ENCODE data around the gene CACNG4. TPM values are rescaled to one million over a fixed set of nuclear protein-coding genes. Genes with fewer than 3 reads are reported as not detected.

The CACNG4 gene
- total and polyA plus RNA-seq, 2 of the 4 experiments (the other 2 are of a cell fraction), result under 0.01 to 0.53 TPM

- Histone ChIP-seq H3K36me3 (ENCODE audit: control insufficient read depth, insufficient read depth, low read length) (no peaks in the 10 kb centered on the region), H3K9me3 (ENCODE audit: control insufficient read depth, insufficient read depth, low read length) (peaks cover 15% of the 10 kb centered on the region), H2BK20ac (ENCODE audit: low read depth, low read length) (no peak overlapping the region), H3K27ac (ENCODE audit: insufficient read depth, low read length) (no peak overlapping the region), H3K4me1 (ENCODE audit: control insufficient read depth, insufficient read depth, low read length) (no peaks in the 10 kb centered on the region), H2BK15ac (ENCODE audit: low read depth, low read length) (no peak overlapping the region), H3K14ac (replicated peaks; ENCODE audit: low read depth, low read length) (no peak overlapping the region), H3K56ac (ENCODE audit: extremely low read depth, insufficient read depth, low read length) (no peak overlapping the region), H3K9ac (ENCODE audit: low read depth, low read length) (no peak overlapping the region), H3K9me1 (ENCODE audit: insufficient read depth, low read length) (no peaks in the 10 kb centered on the region; the same call in 1 of the 2 replicates), H4K20me1 (ENCODE audit: insufficient read depth, low read length) (no peaks in the 10 kb centered on the region), H2BK5ac (ENCODE audit: low read depth, low read length, poor library complexity, severe bottlenecking) (no peak overlapping the region), H3K79me1 (ENCODE audit: low read depth in 1 of 2, low read length in 2 of 2) (no peaks in the 10 kb centered on the region), H4K5ac (ENCODE audit: low read depth, low read length) (no peak overlapping the region), H3K4me3 (ENCODE audit: insufficient read depth, low read depth, low read length) (no peak overlapping the region), H3K4ac (ENCODE audit: low read depth, low read length) (no peak overlapping the region), H3K18ac (ENCODE audit: low read depth, low read length) (no peak overlapping the region), H2AK5ac (ENCODE audit: low read depth, low read length) (no peak overlapping the region), H2AFZ (replicated peaks; ENCODE audit: low read length, poor library complexity) (no peak overlapping the region), H3K27me3 (ENCODE audit: control insufficient read depth, insufficient read depth, low read length) (peaks cover 32% of the 10 kb centered on the region), H2AK9ac (replicated peaks; ENCODE audit: low read depth, low read length, poor library complexity) (peak overlapping the region; percentile 9), H4K91ac (ENCODE audit: insufficient read depth, low read depth, low read length) (no peak overlapping the region), H3K4me2 (ENCODE audit: low read depth, low read length) (no peak overlapping the region), H2BK120ac (ENCODE audit: low read depth, low read length) (no peak overlapping the region), H4K8ac (ENCODE audit: low read depth in 2 of 2, low read length in 2 of 2) (no peak overlapping the region), H3K23ac (ENCODE audit: low read depth, low read length) (no peak overlapping the region)
- 50% methylated on average over 3 of the region's 10 CpGs; no CpG with 5 or more reads in 1 of the 2 experiments for WGBS, 2 experiments (ENCODE audit: extremely low coverage in 2 of 2, insufficient read length in 1 of 2)
- ChIA-PET POLR2A (ENCODE audit: unreplicated experiment) (no interaction called here), CTCF (no interaction called here)
- no TSS peak for BruUV-seq (replicated peaks)
- TF ChIP-seq BHLHE40 (IDR thresholded peaks at IDR 0.05; ENCODE audit: low read depth, low read length), result no peak
- no peak for TF ChIP-seq RAD21 (IDR thresholded peaks at IDR 0.05; ENCODE audit: low read length)
- TF ChIP-seq MAZ (IDR thresholded peaks at IDR 0.05; ENCODE audit: borderline replicate concordance, low read depth, low read length), result no peak
- no peak for TF ChIP-seq CTCF (conservative IDR thresholded peaks at IDR 0.05; ENCODE audit: low read depth, low read length)
- TF ChIP-seq CHD1 (IDR thresholded peaks at IDR 0.05; ENCODE audit: low read depth, low read length), result no peak
- TF ChIP-seq RFX5 (IDR thresholded peaks at IDR 0.05; ENCODE audit: low read depth, low read length), result no peak
- TF ChIP-seq POLR2A (IDR thresholded peaks at IDR 0.05; ENCODE audit: low read depth, low read length), result no peak
- no peak for TF ChIP-seq SMC3 (IDR thresholded peaks at IDR 0.05; ENCODE audit: low read depth, low read length)
- dilution Hi-C loops (cut with HindIII; ENCODE audit: low sequenced_read_pairs, unreplicated experiment) (no loop called here), intact Hi-C loops (cut with micrococcal nuclease) (no loop called here), in situ Hi-C loops (cut with MboI; ENCODE audit: low sequenced_read_pairs) (no loop called here)
- DNase-seq (no peak), ATAC-seq (ENCODE audit: low read depth) (no peak)
These were observed 25.9 kb upstream of the CACNG4 start for GRCh38 chr17:66938656-66939055.

Data from IMR-90 (cell line).